H1 (cell line): ENCODE measurements around the gene PAX7. TPM values are rescaled to one million over a fixed set of nuclear protein-coding genes. Genes with fewer than 3 reads are reported as not detected.

Experiments
- CTCF ChIA-PET: fragments of 300-600 bp; sonication (Branson Sonifier 250); formaldehyde crosslinking; loops from one replicate; lab custom pipeline; 2021; ENCODE audit not compliant: partially characterized antibody; lab: Charles Lee
- POLR2A ChIA-PET: fragments of 300-600 bp; sonication (Branson Sonifier 250); formaldehyde crosslinking; loops from one replicate; lab custom pipeline; 2021; ENCODE audit warnings: inconsistent platforms; ENCODE audit not compliant: partially characterized antibody; lab: Charles Lee
- DNase-seq, 2 experiments: peaks; one replicate each; pipeline versions ENCODE4 v3.0.0 to v3.0.0-alpha.2; 2010 to 2022; ENCODE audit warnings: low spot score in 2 of 2, low read depth in 1 of 2, mixed read lengths in 1 of 2
- FAIRE-seq: peaks from 2 replicates; lab custom pipeline; 2011; peaks lifted over from hg19 to GRCh38; lab: Jason Lieb, UNC
- H2AFZ ChIP-seq: 2 replicates; pipeline ENCODE4 v1.8.1; 2012; ENCODE audit warnings: low read length, inconsistent platforms
- H2AK5ac ChIP-seq: 2 replicates; pipeline ENCODE4 v1.6.1; 2013; ENCODE audit warnings: low read depth, low read length
- H2BK120ac ChIP-seq: replicated peaks from 2 replicates; pipeline ENCODE3; 2013; ENCODE audit warnings: low read depth, low read length, inconsistent platforms
- H2BK12ac ChIP-seq: 2 replicates; pipeline ENCODE4 v1.6.1; 2013; ENCODE audit warnings: low read depth, low read length
- H2BK15ac ChIP-seq: 2 replicates; pipeline ENCODE4 v1.6.1; 2013; ENCODE audit warnings: low read length
- H2BK20ac ChIP-seq: 2 replicates; pipeline ENCODE4 v1.6.1; 2013; ENCODE audit warnings: low read length
- H2BK5ac ChIP-seq: 2 replicates; pipeline ENCODE4 v1.6.1; 2013; ENCODE audit warnings: low read depth, low read length
- H3K14ac ChIP-seq: 2 replicates; pipeline ENCODE4 v1.6.1; 2013; ENCODE audit warnings: inconsistent platforms; ENCODE audit not compliant: insufficient read length
- H3K18ac ChIP-seq: 2 replicates; pipeline ENCODE4 v1.6.1; 2013; ENCODE audit warnings: low read length; ENCODE audit errors: extremely low read depth
- H3K23ac ChIP-seq: 2 replicates; pipeline ENCODE4 v1.6.1; 2013; ENCODE audit warnings: inconsistent platforms; ENCODE audit not compliant: insufficient read length
- H3K23me2 ChIP-seq: 2 replicates; pipeline ENCODE4 v1.6.1; 2013; ENCODE audit warnings: low read depth, low read length
- H3K27ac ChIP-seq: 2 replicates; pipeline ENCODE4 v1.6.1; 2011; ENCODE audit warnings: low read depth, low read length, inconsistent platforms
- H3K27me3 ChIP-seq, 4 experiments: replicated peaks in 1 of 4; 1 replicate in 1 of 4; 2 replicates in 3 of 4; pipeline versions ENCODE4 v1.6.1 to v1.8.1; 2011 to 2013; ENCODE audit warnings: low read length in 3 of 4, mild to moderate bottlenecking in 3 of 4, inconsistent platforms in 2 of 4, mixed read lengths in 2 of 4, moderate library complexity in 1 of 4; ENCODE audit not compliant: control insufficient read depth in 3 of 4, insufficient read depth in 3 of 4; ENCODE audit errors: extremely low read depth in 1 of 4
- H3K36me3 ChIP-seq, 4 experiments: 2 replicates each; pipeline versions ENCODE4 v1.6.1 to v1.8.1; 2011 to 2013; ENCODE audit warnings: mild to moderate bottlenecking in 4 of 4, low read length in 3 of 4, moderate library complexity in 2 of 4, control low read depth in 1 of 4, inconsistent platforms in 1 of 4; ENCODE audit not compliant: insufficient read depth in 4 of 4, control insufficient read depth in 2 of 4
- H3K4ac ChIP-seq: replicated peaks from 2 replicates; pipeline ENCODE3; 2013; ENCODE audit warnings: low read length, low read depth, mixed read lengths, inconsistent platforms; ENCODE audit not compliant: insufficient read length
- H3K4me1 ChIP-seq, 4 experiments: replicated peaks in 1 of 4; 1 replicate in 1 of 4; 2 replicates in 3 of 4; pipeline versions ENCODE4 v1.6.1 to v1.8.1; 2011 to 2013; ENCODE audit warnings: low read length in 3 of 4, inconsistent platforms in 2 of 4, mixed read lengths in 1 of 4; ENCODE audit not compliant: insufficient read depth in 4 of 4, control insufficient read depth in 3 of 4
- H3K4me2 ChIP-seq, 2 experiments: 2 replicates each; pipeline versions ENCODE4 v1.6.1 to v1.8.1; 2011 to 2013; ENCODE audit warnings: low read depth in 2 of 2, low read length in 2 of 2, control low read depth in 1 of 2, inconsistent platforms in 1 of 2, mild to moderate bottlenecking in 1 of 2; ENCODE audit not compliant: insufficient read depth in 1 of 2
- H3K4me3 ChIP-seq, 4 experiments: fragments of 200-600, 300-600 bp in 1 of 4; sonication (generic), shearing (Covaris generic), sonication (Bioruptor Twin) in 1 of 4; 2 replicates each; pipeline versions ENCODE4 v1.5.1 to v1.8.1; 2011 to 2016; ENCODE audit warnings: low read length in 4 of 4, low read depth in 3 of 4, control low read depth in 2 of 4, inconsistent platforms in 2 of 4, mild to moderate bottlenecking in 2 of 4, mixed read lengths in 1 of 4, moderate library complexity in 1 of 4; ENCODE audit not compliant: insufficient read depth in 2 of 4; ENCODE audit errors: extremely low read depth in 1 of 4
- H3K56ac ChIP-seq: replicated peaks from 2 replicates; pipeline ENCODE3; 2013; ENCODE audit warnings: low read depth, mild to moderate bottlenecking, mixed read lengths, low read length, inconsistent platforms; ENCODE audit not compliant: insufficient read length
- H3K79me1 ChIP-seq: 2 replicates; pipeline ENCODE4 v1.6.1; 2013; ENCODE audit warnings: low read depth, low read length, control low read depth
- H3K79me2 ChIP-seq, 2 experiments: 2 replicates each; pipeline versions ENCODE4 v1.6.1 to v1.8.1; 2012 to 2013; ENCODE audit warnings: low read length in 2 of 2, mild to moderate bottlenecking in 2 of 2, inconsistent platforms in 1 of 2; ENCODE audit not compliant: insufficient read depth in 2 of 2, control insufficient read depth in 1 of 2
- H3K9ac ChIP-seq, 4 experiments: replicated peaks in 1 of 4; 1 replicate in 1 of 4; 2 replicates in 3 of 4; pipeline versions ENCODE4 v1.6.1 to v1.8.1; 2011 to 2013; ENCODE audit warnings: low read depth in 3 of 4, low read length in 3 of 4, control low read depth in 2 of 4, mild to moderate bottlenecking in 2 of 4, moderate library complexity in 2 of 4, inconsistent platforms in 1 of 4; ENCODE audit errors: extremely low read depth in 1 of 4
- H3K9me3 ChIP-seq, 2 experiments: 2 replicates each; pipeline versions ENCODE4 v1.6.1 to v1.8.1; 2012 to 2013; ENCODE audit warnings: mild to moderate bottlenecking in 2 of 2, moderate library complexity in 2 of 2, control low read depth in 1 of 2, inconsistent platforms in 1 of 2, low read depth in 1 of 2, low read length in 1 of 2, mixed read lengths in 1 of 2; ENCODE audit not compliant: insufficient read depth in 2 of 2
- H4K20me1 ChIP-seq, 2 experiments: replicated peaks in 1 of 2; 2 replicates each; pipeline versions ENCODE3 to v1.8.1; 2011 to 2013; ENCODE audit warnings: inconsistent platforms in 2 of 2, low read length in 2 of 2, mild to moderate bottlenecking in 1 of 2; ENCODE audit not compliant: insufficient read depth in 2 of 2, control insufficient read depth in 1 of 2
- H4K5ac ChIP-seq: 2 replicates; pipeline ENCODE4 v1.6.1; 2013; ENCODE audit warnings: low read length, low read depth, mixed read lengths, inconsistent platforms; ENCODE audit not compliant: insufficient read length
- H4K8ac ChIP-seq: 2 replicates; pipeline ENCODE4 v1.8.0; 2013; ENCODE audit warnings: mild to moderate bottlenecking, moderate library complexity, low read length, inconsistent platforms; ENCODE audit not compliant: insufficient read depth; ENCODE audit errors: extremely low read depth
- H4K91ac ChIP-seq: replicated peaks from 2 replicates; pipeline ENCODE3; 2013; ENCODE audit warnings: low read length, mixed read lengths, inconsistent platforms; ENCODE audit not compliant: insufficient read length
- WGBS, 2 experiments: shearing (Covaris generic) in 1 of 2; methylation state at CpG; one replicate each; pipeline versions ENCODE4 v1.1.6 to v1.1.7; 2013 to 2015; ENCODE audit warnings: low lambda C conversion rate in 2 of 2, mixed read lengths in 2 of 2, inconsistent platforms in 1 of 2, low coverage in 1 of 2, missing lambda C conversion rate in 1 of 2; ENCODE audit not compliant: insufficient replicate concordance in 2 of 2, insufficient coverage in 1 of 2, insufficient read length in 1 of 2; ENCODE audit errors: extremely low coverage in 1 of 2, missing lambda C conversion rate in 1 of 2; 5-methylcytosine and 5-hydroxymethylcytosine counted together
- polyA plus RNA-seq, 7 experiments: library from polyadenylated mRNA; depleted of rRNA in 3 of 7; stranded (reverse) in 5 of 7; unstranded in 2 of 7; fragments of >200 nt in 5 of 7; fragments of 200-250 nt in 2 of 7; gene quantifications; 1 replicate in 5 of 7; 2 replicates in 1 of 7; 4 replicates in 1 of 7; pipeline versions ENCODE4 v1.2.1 to v1.2.3, GENCODE V29; 2011 to 2013; ENCODE audit warnings: missing spikeins in 2 of 7, mixed read lengths in 2 of 7
- total RNA-seq: library from RNA; stranded (reverse); fragmentation: NEBNext Ultra II Directional; extraction: Animal tissue kit (Norgen Biotek cat#: 25700); gene quantifications from 2 replicates; pipeline ENCODE4 v1.2.1, GENCODE V29; 2021

The PAX7 gene
- total and polyA plus RNA-seq, 2 of the 8 experiments (the other 6 are each of a cell fraction or from before 2014, with no cell fraction given): not detected

DNA sequence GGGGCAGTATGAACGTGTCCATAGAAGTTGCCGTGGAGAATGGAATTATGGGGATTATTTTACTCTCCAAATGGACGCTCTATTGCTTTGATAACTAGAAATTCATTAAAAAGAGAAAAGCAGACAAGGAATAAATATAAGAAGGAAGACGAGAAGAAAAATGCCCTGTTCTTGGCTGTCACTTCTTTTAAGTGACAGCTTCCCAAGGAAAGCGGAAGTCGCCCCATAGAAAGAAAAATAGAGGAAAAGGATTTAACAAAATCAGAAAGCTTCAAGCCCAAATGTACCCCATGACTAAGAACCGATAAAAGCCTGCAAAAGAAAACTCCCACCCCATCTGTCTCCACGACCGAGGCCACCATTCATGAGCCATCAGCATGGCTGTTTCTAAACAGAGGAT lies 143.1 kb downstream of the PAX7 start:
- WGBS, 2 experiments: 83% methylated on average over 9 of the region's 9 CpGs; no CpG with 5 or more reads in 1 of the 2 experiments
- Histone ChIP-seq H2AFZ (no peak overlapping the region), H3K27ac (no peak overlapping the region), H3K14ac (no peak overlapping the region), H4K8ac (no peak overlapping the region), H4K5ac (no peak overlapping the region), H4K20me1 (no peaks in the 10 kb centered on the region), H3K79me1 (no peaks in the 10 kb centered on the region), H3K9ac (no peak overlapping the region), H4K91ac (no peak overlapping the region), H2AK5ac (no peak overlapping the region), H3K18ac (no peak overlapping the region), H2BK120ac (no peak overlapping the region), H3K27me3 (no peaks in the 10 kb centered on the region; a peak in 4 of 7 replicates), H3K4me3 (no peak overlapping the region), H3K79me2 (no peaks in the 10 kb centered on the region), H3K56ac (no peak overlapping the region), H3K9me3 (no peaks in the 10 kb centered on the region), H3K36me3 (no peaks in the 10 kb centered on the region), H2BK15ac (no peak overlapping the region), H2BK5ac (no peak overlapping the region), H3K4ac (no peak overlapping the region), H2BK20ac (no peak overlapping the region), H3K4me2 (no peak overlapping the region), H3K23me2 (no peaks in the 10 kb centered on the region), H2BK12ac (no peak overlapping the region), H3K23ac (no peak overlapping the region), H3K4me1 (peaks cover 0 to 5% (median 2%) of the 10 kb centered on the region in 4 experiments; a peak in 5 of 7 replicates)
- CTCF ChIA-PET: interaction anchor here (1.1 to 1.6 kb wide), 7 partner anchors 9 to 41 kb away, joined by 3 to 7 read pairs (median 4); no protein-coding TSS in a partner anchor
- no peak for DNase-seq
- FAIRE-seq: no peak
- POLR2A ChIA-PET: no interaction called here
